ENCODE results near the gene CTNND2. TPM values are rescaled to one million over a fixed set of nuclear protein-coding genes. Genes with fewer than 3 reads are reported as not detected.

Gene CTNND2
- total and polyA plus RNA-seq, 10 of the 15 experiments (the other 5 are each of a cell fraction or from before 2014, with no cell fraction given), result 0.02 to 0.16 (median 0.04) TPM; not detected in 7

- Histone ChIP-seq H3K4me3 (no peak overlapping the region), H4K20me1 (ENCODE audit: control insufficient read depth, insufficient read depth) (no peaks in the 10 kb centered on the region), H3K36me3 (ENCODE audit: control insufficient read depth in 2 of 2, insufficient read depth in 2 of 2, low read length in 1 of 2) (no peaks in the 10 kb centered on the region), H3K4me1 (ENCODE audit: control insufficient read depth, insufficient read depth, low read length) (no peaks in the 10 kb centered on the region), H2AFZ (ENCODE audit: control insufficient read depth, low read depth, low read length) (no peak overlapping the region), H3K9me3 (replicated peaks; ENCODE audit: control insufficient read depth, insufficient read depth, low read length) (no peaks in the 10 kb centered on the region), H3K27ac (ENCODE audit: control insufficient read depth, insufficient read depth) (no peak overlapping the region), H3K4me2 (ENCODE audit: control insufficient read depth, insufficient read depth) (no peak overlapping the region), H3K27me3 (replicated peaks in 1 of 2; ENCODE audit: control insufficient read depth in 2 of 2, insufficient read depth in 2 of 2, low read length in 1 of 2) (no peaks in the 10 kb centered on the region; a peak in 1 of 4 replicates), H3K79me2 (ENCODE audit: control insufficient read depth, insufficient read depth, low read length) (no peaks in the 10 kb centered on the region), H3K9ac (ENCODE audit: control insufficient read depth, insufficient read depth, low read length) (no peak overlapping the region)
- no peak for FAIRE-seq
- 27% methylated on average over 4 of the region's 4 CpGs for WGBS (ENCODE audit: insufficient coverage, insufficient replicate concordance, low lambda C conversion rate, missing lambda C conversion rate)
- BruUV-seq (replicated peaks), result no TSS peak
- intact Hi-C loops (cut with micrococcal nuclease; ENCODE audit: unreplicated experiment) (no loop called here), in situ Hi-C loops (cut with MboI) (no loop called here)
- CTCF ChIA-PET, result no interaction called here
- SMC1A ChIA-PET (ENCODE audit: uncharacterized antibody, unreplicated experiment), result no interaction called here
- no peak for TF ChIP-seq PKNOX1 (IDR thresholded peaks at IDR 0.05)
- TF ChIP-seq ATF2 (IDR thresholded peaks at IDR 0.05; ENCODE audit: low read length), result no peak
- POLR2A ChIA-PET, result no interaction called here
- no peak for DNase-seq (ENCODE audit: low read depth, low spot score)
- ATAC-seq, result no peak
- RAD21 ChIA-PET (ENCODE audit: unreplicated experiment), result no interaction called here
Observed at GRCh38 chr5:11013793-11014192, 890.5 kb downstream of the CTNND2 start.

GRCh38 chr5:11012295-11012694 is 892.0 kb downstream of the CTNND2 start:
- in situ Hi-C loops (cut with MboI), result no loop called here
- Histone ChIP-seq H2AFZ (ENCODE audit: control insufficient read depth, low read depth, low read length) (no peak overlapping the region), H3K4me2 (ENCODE audit: control insufficient read depth, insufficient read depth) (no peak overlapping the region), H3K27me3 (replicated peaks in 1 of 2; ENCODE audit: control insufficient read depth in 2 of 2, insufficient read depth in 2 of 2, low read length in 1 of 2) (no peaks in the 10 kb centered on the region; a peak in 1 of 4 replicates), H3K27ac (ENCODE audit: control insufficient read depth, insufficient read depth) (no peak overlapping the region), H3K36me3 (ENCODE audit: control insufficient read depth in 2 of 2, insufficient read depth in 2 of 2, low read length in 1 of 2) (no peaks in the 10 kb centered on the region), H3K9ac (ENCODE audit: control insufficient read depth, insufficient read depth, low read length) (no peak overlapping the region), H3K4me1 (ENCODE audit: control insufficient read depth, insufficient read depth, low read length) (no peaks in the 10 kb centered on the region), H3K9me3 (replicated peaks; ENCODE audit: control insufficient read depth, insufficient read depth, low read length) (no peaks in the 10 kb centered on the region), H3K4me3 (no peak overlapping the region), H4K20me1 (ENCODE audit: control insufficient read depth, insufficient read depth) (no peaks in the 10 kb centered on the region), H3K79me2 (ENCODE audit: control insufficient read depth, insufficient read depth, low read length) (no peaks in the 10 kb centered on the region)
- POLR2A ChIA-PET, result no interaction called here
- intact Hi-C loops (cut with micrococcal nuclease; ENCODE audit: unreplicated experiment), result no loop called here
- SMC1A ChIA-PET (ENCODE audit: uncharacterized antibody, unreplicated experiment), result no interaction called here
- CTCF ChIA-PET, result no interaction called here
- BruUV-seq (replicated peaks), result no TSS peak
- DNase-seq (ENCODE audit: low read depth, low spot score) (no peak), ATAC-seq (no peak), FAIRE-seq (no peak)
- TF ChIP-seq ETV6 (conservative IDR thresholded peaks at IDR 0.05 in 1 of 2, IDR thresholded peaks at IDR 0.05 in 1 of 2; ENCODE audit: borderline replicate concordance in 1 of 2, low read depth in 1 of 2) (no peak), PAX5 (IDR thresholded peaks at IDR 0.05; ENCODE audit: borderline replicate concordance, low read depth, low read length) (no peak), HSF1 (IDR thresholded peaks at IDR 0.05; ENCODE audit: low read depth, low read length) (no peak), TAF1 (IDR thresholded peaks at IDR 0.05; ENCODE audit: borderline replicate concordance, low read depth, low read length) (no peak), RBBP5 (conservative IDR thresholded peaks at IDR 0.05) (no peak), EGR1 (IDR thresholded peaks at IDR 0.05; ENCODE audit: borderline replicate concordance in 1 of 2, low read depth in 2 of 2, low read length in 2 of 2) (no peak), TCF7 (IDR thresholded peaks at IDR 0.05; ENCODE audit: borderline replicate concordance) (no peak)
- RAD21 ChIA-PET (ENCODE audit: unreplicated experiment), result no interaction called here
- 61% methylated on average over 7 of the region's 7 CpGs for WGBS (ENCODE audit: insufficient coverage, insufficient replicate concordance, low lambda C conversion rate, missing lambda C conversion rate)

All from GM12878 (cell line).